GM18499 (cell line): ENCODE data around the gene SRBD1.

Experiments used
- ATAC-seq: cut with Tn5 transposase; IDR thresholded peaks from one replicate; pipeline ENCODE4 v1.9.1; 2021; ENCODE audit warnings: moderate number of reproducible peaks; ENCODE audit not compliant: insufficient read depth, unreplicated experiment

Gene SRBD1

DNA sequence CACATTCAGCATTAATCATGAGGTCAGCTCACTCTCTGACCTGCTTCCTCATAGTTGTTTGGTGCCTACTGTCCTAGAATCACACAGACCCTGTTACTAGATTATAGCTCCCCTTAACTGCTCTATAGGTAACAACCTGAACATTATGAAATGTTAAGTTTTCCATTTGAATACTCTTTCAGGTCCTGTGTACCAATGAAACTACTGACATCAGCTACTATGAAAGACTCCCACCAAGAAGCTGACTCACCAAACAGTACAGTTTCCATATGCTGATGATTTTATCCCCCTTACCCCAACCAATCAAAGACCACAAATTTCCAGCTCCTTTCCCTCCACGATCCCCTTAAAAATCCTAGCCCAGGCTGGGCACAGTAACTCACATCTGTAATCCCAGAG lies 56.3 kb downstream of the SRBD1 start:
- no peak for ATAC-seq

DNA sequence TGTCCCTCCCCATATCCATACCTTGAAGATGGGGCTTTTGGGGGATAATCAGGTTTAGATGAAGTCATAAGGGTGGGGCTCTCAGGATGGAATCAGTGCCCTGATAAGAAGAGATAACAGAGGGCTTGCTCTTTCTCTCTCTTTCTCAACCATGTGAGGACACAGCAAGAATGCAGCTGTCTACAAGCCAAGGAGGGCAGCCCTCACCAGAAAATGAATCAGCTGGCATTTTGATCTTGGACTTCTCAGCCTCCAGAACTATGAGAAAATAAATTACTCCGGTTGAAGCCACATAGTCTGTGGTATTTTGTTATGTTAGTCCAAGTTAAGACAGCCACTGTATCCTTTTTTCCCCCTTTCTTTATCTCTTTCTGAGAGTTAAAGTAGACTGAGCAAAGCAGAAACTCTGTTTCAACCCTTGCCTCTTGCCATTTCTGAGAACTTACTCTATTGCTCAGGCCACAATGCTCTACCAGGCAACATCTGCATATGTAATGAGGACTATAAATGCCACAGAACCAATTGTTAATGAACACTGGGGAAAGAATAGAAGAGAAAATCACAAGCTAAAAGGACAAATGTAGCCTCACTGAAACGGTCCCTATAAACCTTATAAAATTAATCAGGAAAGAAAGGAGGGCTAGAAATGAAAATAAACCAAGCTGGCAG lies 56.9 kb downstream of the SRBD1 start:
- ATAC-seq = no peak

DNA sequence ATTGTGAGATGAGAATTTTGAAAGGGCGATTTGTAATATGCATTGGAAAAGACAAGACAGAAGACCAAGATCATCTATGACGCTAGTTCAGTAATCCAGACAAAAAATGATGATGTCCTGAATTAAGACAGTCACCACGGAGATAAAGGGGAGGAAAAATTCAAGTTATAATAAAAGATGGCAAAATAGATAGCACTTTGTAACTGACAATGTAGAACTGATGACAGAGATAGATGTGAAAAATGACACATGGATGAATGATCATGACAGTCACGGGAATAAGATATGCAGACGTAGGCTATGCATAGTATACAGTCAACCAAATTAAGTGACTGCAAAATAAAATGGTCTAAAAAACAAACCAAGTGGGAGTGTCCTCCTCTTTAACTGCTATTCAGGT lies 59.2 kb downstream of the SRBD1 start:
- no peak for ATAC-seq

DNA sequence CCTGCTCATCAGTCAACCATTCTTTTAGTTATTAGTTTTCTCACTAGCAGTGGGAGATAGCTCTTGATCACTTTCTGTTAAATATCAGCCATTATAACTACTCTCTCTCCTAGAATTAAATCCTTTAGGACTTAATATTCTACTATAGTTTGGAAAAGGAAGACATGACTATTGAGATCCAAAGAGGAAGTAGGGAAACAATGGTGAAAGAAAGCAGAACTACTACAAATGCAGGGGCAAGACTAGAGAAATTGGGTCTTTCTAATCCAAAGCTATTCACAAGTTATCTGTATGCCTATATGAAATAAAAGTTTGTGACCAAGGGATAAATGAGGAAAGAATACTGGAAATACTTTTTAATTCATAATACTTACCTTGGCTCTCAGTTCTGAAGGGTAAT lies 65.1 kb downstream of the SRBD1 start:
- ATAC-seq = no peak

DNA sequence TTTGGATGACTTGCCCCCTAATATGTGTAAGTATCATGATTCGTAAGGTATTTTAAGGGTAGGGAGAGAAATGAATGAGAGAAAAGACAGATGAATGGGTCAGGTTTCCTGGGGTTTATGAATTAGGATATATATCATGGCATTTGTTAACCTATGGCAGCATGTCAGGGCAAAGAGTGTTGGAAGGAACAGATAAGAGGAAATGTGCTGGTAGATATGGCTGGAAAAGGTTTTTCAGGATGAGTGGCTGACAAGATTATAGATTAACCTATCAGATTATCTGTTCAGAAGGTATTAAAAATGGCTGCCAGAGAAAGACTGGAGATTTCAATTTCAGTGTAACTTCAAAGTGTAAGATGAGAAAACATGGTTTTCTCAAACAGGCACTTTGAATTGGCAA lies 67.8 kb downstream of the SRBD1 start:
- no peak for ATAC-seq

DNA sequence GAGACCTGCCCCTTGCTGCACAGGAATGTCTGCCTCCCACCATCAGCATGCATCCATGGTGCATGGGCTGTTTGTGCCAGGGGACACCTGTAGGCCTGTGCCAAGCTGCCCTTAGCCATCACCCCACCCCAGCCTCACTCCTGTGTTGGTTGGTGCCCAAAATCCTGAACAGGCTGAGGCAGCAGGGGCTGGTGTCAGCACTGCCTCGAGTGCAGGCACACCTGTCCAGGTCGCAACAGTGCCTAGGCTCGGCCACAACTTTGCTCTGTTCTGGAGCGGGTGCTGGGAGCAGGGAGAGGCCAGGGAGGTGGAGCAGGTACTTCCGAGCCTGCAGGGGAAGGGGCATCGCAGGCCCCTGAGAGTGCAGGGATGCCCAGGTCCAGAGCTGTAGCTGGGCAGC lies 69.1 kb downstream of the SRBD1 start:
- no peak for ATAC-seq

DNA sequence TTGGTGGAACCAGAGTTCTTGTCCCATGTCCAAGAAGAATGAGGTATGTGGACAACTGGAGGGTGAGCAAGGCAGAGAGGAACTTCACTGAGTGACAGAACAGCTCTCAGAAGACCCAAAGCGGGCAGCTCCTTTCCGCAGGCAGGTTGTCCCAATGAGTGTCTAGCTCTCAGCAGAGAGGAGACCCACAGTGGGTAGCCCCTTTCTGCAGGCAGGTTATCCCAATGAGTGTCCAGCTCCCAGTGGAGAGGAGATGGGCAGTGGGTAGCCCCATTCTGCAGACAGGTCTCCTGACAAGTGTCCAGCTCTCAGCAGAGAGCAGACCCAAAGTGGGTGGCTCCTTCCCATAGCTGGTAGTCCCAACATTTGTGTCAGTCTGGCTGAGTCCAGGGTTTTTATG lies 69.6 kb downstream of the SRBD1 start:
- no peak for ATAC-seq

DNA sequence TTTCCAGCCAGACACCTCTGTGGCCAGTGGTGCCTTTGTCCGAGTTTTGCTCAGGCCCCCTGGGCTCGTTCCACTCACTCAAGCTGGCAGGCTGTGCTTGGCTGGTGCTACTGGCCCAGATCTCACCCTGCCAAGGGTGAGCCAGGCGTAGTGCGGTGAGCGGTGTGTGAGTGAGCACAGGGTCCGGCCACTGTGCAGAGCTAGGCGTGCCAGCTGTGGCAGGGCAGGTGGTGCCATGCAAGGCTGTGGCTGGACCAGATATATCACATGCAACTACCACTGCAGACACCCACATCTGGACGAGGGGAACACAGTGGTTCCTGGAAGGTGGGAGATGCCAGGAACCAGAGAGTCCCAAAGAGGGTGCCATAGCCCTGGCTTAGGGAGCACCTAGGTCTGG lies 70.1 kb downstream of the SRBD1 start:
- ATAC-seq = no peak

DNA sequence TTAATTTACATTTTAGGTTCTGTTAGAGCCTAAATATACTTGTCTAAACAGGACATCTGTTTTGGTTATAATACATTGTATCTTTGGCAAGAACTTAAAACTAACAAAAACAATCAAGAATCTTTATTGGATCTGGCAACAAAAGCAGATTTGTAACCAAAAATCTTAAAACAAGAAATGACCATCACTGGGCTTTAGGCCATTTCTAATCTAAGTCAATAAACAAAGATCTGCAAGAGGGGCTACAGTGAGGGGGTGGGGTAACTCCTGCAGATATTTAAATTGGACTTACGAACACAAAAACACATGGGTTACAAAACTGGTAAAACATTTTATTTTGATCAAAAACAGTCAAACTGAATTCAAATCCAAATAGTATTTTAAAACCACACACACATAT lies 77.3 kb downstream of the SRBD1 start:
- no peak for ATAC-seq

DNA sequence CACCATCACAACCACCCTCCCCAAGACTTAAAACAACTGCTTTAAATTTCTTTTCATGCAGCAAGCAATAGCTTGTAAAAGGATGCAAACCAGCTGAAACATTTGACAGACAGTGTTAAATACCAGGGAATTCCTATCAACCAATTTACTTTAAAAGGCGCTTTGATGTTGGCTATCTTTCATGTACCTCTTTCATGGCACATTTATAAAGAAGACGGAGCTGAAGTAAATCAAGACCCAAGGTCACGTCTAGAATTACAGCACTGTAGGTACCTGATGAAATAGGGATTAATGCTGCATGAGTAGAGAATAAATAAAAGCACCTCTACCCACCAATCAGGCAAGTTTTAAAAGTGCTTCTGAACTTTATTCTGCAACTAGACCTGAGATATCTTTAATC lies 78.9 kb downstream of the SRBD1 start:
- ATAC-seq = no peak

DNA sequence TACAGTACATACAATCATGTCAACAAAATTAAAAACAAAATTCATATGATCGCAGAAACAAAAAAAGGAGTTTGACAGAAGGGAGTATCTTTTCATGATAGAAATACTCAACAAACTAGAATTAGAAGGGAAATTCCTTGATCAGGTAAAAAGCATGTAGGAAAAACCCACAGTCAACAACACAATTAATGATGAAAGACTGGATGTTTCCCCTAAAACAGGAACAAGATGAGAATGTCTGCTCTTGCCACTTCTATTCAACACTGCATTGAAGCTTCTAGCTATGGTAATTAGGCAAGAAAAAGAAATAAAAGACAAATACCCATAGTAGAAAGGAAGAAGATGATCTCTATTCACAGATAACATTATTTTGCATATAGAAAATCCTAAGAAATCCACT lies 87.1 kb downstream of the SRBD1 start:
- ATAC-seq = no peak

DNA sequence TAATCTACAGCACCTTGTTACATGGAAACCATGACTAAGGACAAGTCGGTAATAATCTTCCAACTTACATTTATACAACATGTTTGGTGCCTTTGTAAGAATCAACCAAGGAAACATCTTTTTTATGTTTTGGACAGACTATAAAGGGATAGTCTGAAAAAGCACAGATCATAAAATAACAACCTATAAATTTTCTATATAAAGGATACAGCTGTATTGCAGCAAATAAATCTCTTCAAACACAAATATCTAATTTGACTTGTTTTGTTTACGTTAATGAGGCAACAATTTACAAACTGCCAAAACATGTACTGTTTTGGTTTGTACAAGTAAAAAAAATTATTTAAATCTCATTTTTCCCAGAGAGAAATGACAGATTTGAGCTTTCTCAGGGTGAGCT lies 92.5 kb downstream of the SRBD1 start:
- no peak for ATAC-seq

DNA sequence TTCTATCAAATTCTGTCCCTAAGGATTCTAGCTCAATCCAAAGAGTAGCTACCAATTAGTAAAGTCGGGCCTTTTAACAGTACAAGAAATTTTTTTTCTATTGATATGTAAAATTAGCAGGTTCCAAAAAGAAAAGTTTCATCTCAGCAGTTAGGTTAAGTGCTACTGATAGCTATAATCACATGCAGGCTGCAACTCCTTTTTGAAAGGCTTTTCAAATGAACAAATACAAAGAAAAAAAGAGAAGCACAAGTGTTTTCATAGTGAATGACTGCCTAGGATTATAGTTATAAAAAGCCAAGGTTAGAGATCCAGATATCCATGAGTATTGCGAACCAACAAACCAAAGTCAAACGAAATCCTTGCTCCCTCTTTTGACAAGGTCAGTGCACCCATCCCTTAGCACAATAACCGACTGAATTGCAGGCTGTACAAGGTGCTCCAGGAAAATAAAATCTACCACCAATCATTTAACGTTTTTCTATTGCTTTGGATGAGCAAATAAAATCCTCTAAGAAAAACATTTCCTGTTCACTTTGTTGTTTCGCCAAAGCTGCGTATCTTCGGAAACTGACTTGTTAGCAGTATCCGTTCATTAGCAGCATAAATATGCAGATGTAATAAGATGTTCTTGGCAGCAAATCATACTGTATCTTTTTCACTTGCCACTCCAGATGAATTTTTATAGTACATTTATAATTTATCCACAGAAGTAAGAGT lies 100.2 kb downstream of the SRBD1 start:
- ATAC-seq = no peak

DNA sequence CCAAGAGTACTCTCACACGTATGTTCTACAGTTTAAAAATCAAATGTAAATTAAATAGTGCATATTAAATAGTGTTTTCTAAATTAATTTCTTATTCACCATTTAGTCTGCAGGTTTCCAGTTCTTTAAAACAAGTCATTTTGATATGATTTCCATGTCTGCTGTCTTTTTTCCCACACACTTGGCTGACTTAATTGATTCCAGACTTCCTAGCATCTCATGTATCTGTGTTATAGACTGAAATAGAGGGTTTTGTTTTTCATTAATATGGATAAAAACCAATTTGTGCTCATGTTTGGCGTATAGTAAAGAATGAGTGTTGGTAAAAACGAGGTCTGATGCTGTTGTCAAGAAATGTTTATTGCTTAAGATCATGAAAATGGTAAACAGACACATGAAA lies 104.3 kb downstream of the SRBD1 start:
- no peak for ATAC-seq

DNA sequence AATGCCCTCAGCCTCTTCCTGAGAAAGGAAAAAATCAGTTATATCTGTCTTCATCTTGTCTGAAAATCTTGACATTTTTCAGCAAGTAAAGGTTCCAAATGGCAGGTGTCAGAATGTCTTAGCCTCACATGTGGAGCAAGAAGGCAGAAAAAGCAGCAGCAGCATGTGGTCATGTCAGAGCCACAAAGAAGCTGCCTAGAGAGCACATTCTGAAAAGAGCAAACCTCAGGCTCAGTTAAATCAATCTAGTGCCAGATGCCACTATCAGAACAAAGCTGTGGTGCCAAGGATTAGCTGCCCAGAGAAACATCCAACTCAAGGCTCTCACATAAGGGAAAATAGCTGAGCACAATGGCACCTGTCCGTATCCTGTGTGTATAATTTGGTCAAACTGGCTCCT lies 105.9 kb downstream of the SRBD1 start:
- ATAC-seq = no peak

DNA sequence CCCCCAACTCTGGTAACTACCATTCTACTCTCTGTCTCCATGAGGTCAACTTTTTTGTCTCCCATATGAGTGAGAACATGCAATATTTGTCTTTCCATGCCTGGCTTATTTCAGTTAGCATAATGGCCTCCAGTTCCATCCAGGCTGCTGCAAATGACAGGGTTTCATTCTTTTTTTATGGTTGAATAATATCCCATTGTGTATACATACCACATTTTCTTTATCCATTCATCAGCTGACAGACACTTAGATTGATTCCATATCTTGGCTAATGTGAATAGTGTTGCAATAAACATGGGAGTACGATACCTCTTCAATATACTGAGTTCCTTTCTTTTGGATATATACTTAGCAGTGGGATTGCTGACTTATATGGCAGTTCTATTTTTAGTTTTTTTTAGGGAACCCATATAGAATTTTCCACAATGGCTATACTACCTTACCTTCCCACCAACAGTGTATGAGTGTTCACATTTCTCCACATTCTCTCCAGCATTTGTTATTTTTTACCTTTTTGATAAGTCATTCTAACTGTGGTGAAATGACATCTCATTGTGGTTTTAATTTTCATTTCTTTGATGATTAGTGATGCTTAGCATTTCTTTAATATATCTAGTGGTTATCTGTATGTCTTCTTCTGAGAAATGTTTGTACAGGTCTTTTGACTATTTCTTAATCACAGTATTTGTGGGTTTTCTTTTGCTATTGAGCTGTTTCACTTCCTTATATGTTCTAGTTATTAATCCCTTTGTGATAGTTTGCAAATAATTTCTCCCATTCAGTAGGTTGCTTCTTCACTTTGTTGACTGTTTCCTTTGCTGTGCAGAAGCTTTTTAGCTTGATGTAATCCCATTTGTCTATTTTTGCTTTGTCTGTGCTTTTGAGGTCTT lies 112.2 kb downstream of the SRBD1 start:
- no peak for ATAC-seq

DNA sequence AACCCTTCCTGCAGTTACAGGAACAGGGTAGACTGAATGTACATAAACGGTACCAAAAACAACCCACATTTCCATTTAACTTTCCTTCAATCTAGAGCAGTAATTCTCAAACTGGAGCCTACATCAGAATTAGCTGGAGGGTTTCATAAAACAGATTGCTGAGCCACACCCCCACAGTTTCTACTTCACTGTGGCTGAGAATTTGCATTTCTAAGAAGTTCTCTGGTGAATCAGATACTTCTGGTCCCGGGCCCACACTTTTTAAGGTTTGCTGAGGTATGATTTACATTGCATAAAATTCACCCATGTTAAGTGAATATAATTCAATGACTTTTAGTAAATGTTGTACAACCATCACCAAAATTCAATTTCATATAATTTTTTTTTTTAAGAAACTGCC lies 113.7 kb downstream of the SRBD1 start:
- ATAC-seq = no peak

DNA sequence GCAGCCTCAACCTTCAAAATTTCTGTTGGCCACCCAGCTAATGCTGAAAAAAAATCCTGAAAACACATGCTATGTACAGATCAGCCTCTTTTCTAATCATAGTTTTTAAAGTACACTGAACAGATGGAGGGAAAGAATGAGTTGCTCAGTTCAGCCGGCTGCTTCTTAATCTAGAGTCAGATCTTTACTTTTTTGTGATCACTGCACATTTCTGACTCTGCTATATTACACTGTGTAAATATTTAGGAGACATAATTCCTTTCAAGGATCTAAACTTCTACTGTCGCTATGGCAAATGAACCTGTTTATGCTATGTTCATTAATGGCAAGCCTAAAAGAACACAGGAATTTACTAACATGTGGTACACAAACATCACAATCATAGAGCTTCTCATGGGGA lies 114.2 kb downstream of the SRBD1 start:
- ATAC-seq = no peak

DNA sequence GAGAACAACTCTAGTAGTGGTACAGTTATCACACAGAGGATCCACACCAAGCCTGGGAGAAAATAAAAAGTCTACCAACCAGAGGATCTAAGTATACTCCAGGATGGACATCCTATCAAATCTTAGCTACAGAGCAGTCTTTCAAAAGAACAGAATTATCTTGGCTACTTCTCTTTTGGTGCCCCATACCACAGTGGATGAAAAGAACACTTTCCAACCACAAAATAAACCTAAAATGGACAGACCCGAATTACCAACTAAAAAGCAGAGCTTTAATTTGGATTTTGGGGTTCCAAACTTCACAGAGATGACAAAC lies 116.1 kb downstream of the SRBD1 start:
- no peak for ATAC-seq

DNA sequence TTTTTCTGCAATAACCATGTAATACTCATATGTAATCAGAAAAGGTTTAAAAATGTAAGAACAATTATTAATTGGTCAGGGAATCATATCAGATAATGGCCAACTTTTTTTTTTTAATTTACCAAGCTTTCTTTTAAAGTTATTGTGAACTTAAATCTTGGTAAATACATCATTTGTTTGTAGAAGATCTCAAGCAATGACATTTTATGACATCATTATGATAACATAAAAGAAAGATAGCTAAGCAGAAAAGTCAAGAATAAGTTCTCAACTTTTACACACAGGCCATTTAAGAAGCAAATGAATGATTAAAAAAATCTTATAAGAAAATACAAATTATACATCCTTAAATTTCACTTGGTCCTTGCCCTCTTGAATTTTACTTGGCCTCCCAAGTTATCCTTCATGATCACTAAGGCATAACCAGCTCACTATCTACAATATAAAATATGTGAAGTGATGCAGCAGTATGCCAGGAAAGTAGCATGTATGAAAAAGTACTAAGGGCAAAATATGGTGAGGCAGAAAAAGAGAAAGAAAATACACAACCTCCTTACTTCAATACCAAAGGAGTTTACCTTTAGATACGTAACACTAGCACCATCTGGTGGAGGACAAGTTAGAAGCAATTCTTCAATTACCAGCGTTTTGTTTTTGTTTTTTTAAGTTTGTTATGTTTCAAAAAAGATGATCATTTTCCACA lies 116.6 kb downstream of the SRBD1 start:
- ATAC-seq = no peak

DNA sequence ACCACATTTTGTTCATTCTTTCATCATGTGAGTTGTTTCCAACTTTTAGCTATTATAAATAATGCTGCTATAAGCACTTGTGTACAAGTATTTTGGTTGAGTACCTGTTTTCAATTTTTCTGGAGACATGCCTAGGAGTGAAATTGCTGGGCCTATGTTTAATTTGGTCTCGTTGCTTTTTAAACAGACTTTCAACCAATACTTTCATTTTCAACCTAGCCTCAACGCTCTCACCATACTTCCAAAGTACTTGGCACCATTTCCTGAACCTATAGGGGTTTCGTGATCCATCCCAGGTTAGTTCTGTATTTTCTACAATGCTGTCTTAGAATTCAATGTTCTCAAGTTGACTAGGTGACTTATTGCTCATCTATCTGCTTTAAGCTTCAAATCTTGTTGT lies 126.1 kb downstream of the SRBD1 start:
- no peak for ATAC-seq
